GM19397 (cell line): ENCODE data around the gene CTDP1.
"Not testable (repeated sequence)": the region's sequence is repeated elsewhere in the genome, so short reads cannot be mapped to it uniquely, and the experiment has no call there.

Experiments
- ATAC-seq: cut with Tn5 transposase; IDR thresholded peaks from one replicate; pipeline ENCODE4 v1.9.1; 2021; ENCODE audit warnings: mild to moderate bottlenecking, moderate library complexity; ENCODE audit not compliant: unreplicated experiment

Gene CTDP1

GRCh38 chr18:79681484-79682387 lies 2.1 kb downstream of the CTDP1 start:
- ATAC-seq = no peak

DNA sequence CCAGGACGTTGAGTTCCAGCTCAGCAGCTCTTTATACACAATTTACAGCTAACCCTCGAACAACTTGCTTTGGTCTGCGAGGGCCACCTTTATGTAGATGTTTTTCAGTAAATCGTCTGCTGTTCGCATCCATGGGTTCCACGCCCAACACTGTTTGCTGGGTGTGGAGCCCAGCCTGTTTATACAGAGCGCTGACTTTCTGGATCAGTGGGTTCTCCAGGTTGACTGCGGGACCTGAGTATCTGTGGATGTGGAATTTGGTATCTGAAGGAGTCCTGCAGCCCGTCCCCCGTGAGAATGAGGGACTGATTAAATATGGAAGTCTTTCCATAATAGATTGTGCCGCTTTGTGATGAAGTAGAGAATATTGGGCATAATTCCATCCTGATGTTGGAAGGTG lies 2.9 kb downstream of the CTDP1 start:
- ATAC-seq = no peak

GRCh38 chr18:79682894-79683625 lies 3.5 kb downstream of the CTDP1 start:
- ATAC-seq = no peak

DNA sequence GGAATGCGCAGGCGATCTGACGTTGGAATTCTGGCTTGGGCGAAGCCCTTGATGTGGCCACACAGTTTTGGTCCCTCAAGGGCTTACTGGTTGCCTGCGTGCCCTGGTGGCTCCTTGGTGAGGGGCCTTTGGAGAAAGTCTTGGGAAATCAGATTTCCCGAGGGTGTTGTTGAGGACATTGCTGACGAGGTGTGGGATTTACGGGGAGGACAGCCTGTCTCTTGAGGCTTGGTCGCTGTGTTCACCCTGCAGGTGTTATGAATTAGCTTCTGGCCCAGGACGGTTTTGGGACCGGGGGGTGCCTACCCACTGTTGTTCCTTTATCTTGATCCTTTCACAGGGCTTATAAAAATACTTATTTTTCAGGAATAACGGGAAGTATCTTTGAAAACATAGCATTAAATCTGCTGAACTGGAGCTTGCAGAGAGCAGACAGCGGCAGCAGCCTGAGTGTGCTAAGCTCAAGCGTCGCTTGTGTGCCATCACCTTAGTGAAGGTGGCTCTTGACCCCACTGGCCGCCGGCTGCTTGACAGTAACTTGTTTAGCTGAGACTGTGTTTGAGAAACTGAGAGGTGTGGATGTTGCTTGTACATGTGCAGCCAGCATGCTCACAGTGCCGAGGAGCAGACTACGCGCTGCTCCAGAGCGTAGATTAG lies 4.2 kb downstream of the CTDP1 start:
- no peak for ATAC-seq

GRCh38 chr18:79684283-79684631 lies 4.7 kb downstream of the CTDP1 start:
- no peak for ATAC-seq

- no peak for ATAC-seq
Observed at GRCh38 chr18:79684787-79685186, 5.2 kb downstream of the CTDP1 start.

- no peak for ATAC-seq
Observed at GRCh38 chr18:79685281-79685680, 5.7 kb downstream of the CTDP1 start.

- no peak for ATAC-seq
Observed at GRCh38 chr18:79685971-79686370, 6.4 kb downstream of the CTDP1 start.

GRCh38 chr18:79687806-79688205 lies 8.2 kb downstream of the CTDP1 start:
- ATAC-seq = no peak

GRCh38 chr18:79690071-79690470 lies 10.5 kb downstream of the CTDP1 start:
- ATAC-seq = no peak

DNA sequence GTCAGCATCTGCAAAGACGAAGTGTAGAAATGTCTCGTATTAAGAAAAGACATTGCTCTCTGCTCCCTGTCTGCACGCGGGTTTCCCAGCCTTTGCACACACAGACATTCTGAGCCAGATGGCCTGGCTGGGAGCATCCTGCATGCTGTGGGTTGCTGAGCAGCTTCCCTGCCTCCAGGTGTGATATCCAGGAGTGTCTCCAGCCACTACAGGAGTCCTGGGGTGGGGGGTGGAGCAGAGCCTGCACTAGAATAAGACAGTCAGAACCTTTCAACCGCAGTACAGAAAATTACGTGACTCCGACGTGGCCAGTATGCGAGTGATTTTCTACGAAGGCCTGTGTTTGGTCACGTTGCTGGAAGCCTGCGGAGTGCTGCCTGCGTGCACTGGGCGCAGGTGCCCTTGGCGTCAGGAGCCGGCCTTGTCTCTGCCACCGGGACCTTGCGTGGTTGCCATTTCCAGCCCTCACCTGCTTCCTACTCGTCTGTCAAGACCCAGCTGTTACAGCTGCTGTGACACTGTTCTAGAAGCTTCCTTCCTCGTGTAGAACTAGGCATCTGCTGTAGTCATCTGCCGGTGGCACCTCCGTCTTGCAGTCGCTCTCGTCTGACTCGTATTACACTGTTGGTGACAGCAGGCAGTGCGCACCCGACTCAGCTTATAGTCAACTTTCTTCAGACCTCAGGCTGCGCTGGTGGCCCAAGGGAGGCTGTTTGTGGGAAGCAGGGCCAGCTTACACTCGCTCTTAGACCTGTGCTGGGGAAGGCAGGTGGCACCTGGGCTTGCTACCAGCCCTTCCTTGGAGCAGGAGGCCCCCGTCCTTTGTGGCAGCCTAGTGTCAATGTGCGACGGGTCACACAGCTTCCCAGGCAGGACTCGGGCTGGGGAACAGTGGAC lies 11.2 kb downstream of the CTDP1 start:
- no peak for ATAC-seq

- ATAC-seq = no peak
Observed at GRCh38 chr18:79692056-79692455, 12.5 kb downstream of the CTDP1 start.

- ATAC-seq = no peak
Observed at GRCh38 chr18:79692886-79693285, 13.3 kb downstream of the CTDP1 start.

DNA sequence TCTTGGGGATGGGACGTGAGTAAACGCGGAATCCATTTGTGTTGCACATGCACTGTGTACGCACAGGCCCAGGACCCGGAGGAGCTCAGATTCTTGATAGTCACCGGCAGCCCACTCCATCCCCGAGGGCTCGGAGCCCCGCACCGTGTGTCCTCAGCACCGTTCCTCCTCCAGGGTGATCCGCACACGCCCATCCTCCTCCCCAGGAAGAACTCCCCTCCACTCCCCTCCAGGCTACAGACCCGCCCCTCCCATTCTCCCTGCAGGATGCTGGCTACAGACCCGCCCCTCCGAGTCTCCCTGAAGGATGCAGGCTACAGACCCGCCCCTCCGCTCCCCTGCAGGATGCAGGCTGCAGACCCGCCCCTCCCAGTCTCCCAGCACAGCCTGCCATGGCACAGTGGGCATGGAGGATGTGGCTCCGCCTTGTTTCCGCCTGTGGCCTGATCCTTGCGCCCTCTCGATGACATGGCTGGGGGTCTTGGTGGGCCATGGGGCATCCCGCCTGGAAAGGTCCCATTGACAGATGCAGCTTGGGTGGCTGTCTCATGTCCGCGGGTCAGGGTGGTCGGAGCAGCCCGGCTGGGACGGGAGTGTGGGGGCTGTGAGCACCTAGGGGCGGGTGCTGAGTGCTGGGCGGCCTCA lies 14.1 kb downstream of the CTDP1 start:
- ATAC-seq = no peak

GRCh38 chr18:79694206-79694894 lies 14.7 kb downstream of the CTDP1 start:
- ATAC-seq = not testable (repeated sequence)

- ATAC-seq = no peak
Observed at GRCh38 chr18:79694895-79695213, 15.3 kb downstream of the CTDP1 start.

DNA sequence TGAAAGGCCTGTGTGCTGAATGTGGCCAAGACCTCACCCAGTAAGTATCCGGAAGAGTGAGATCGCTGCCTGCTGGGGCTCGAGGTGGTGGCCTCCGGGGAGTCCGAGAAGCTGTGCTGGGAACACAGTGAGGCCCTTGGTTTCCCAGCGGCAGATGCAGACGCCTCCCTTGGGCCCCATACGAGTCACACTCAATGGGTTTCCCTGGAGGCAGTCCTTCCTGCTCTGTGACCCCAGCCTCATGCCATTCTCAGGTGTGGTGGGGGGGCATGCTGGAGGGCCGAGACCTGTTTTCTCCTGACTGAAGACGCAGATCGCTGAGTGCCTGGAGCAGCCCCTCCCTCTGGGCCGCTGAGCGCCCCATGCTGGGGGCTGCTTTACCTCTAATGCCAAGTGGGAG lies 15.7 kb downstream of the CTDP1 start:
- ATAC-seq = no peak

DNA sequence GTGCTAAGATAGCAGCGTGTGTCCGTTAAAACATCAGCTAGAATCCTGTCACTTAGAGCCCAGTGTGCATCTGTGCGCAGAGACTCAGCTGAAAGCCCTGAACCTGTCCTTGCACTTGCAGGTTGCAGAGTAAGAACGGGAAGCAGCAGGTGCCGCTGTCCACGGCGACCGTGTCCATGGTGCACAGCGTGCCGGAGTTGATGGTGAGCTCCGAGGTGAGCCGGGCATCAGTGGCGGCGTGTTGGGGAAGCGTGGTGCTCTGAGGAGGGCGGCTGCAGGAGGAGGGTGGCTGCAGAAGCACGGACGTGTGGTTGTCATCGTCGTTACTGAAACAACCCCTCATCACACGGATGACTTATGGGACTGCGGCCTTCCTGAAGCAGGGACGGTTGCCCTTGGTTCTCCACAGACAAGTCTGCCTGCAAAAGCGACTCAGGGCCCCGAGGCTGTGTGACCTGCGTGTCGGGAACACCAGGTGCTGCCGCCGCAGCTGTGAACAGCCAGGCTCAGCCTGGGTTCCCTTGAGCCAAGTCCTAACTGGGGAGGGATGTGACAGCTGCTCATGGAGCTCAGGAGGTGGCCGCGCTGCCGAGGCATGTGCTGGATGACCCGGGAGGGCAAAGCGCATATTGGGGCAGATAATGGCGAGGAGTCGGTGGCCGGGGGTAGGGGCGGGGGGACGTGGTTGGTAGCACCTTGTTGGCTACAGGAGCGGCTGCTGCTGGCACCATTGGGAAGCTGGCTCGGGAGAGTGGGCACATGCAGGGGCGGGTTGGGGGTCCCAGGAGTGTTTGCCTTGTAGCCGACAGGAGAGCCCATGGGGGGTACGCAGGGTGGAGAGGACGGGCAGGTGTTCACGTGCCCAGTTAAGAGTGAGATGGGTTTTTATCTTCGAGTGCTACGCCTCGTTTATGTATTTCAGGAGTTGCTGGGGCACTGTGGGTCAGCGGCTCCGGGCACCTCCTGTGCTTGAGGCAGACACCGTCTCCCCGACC lies 16.6 kb downstream of the CTDP1 start:
- ATAC-seq = no peak

DNA sequence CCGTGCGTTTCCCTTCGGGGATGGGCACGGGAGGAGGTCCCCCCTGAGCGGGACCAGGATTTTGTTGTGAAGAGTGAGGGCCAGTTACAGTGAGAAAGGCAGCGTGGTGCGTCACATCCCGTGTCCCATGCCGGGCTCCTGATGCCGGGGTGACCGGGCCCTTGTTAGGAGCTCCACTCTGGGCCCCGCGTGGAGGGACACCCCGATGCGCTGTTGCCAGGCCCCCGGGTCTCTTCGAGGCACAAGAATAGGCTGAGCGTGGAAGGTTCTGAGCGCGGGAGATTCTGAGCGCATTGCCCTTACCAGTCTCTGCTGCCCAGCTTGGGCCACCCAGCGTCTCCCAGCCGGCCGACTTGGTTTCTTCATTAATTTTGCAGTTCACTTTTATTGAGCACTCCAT lies 17.6 kb downstream of the CTDP1 start:
- ATAC-seq = no peak
